Psoas muscle (tissue), 8 donors: ENCODE data around the gene PSMD2. TPM values are rescaled to one million over a fixed set of nuclear protein-coding genes. Genes with fewer than 3 reads are reported as not detected.
A peak's percentile ranks its signal among the peaks of the same experiment; 100 is the strongest.

ENCODE experiments used
- ATAC-seq, 4 donors: fragments of 200-7000 bp; cut with Tn5 transposase; one replicate each; pipeline ENCODE4 v1.9.1; 2020; ENCODE audit warnings: moderate library complexity in 3 of 4, mild to moderate bottlenecking in 2 of 4
- DNase-seq, 2 donors: peaks; one replicate each; pipeline ENCODE4 v3.0.0-alpha.2; 2020
- H3K27ac ChIP-seq: fragments of 200-600 bp; one replicate; pipeline ENCODE4 v1.8.0; 2022
- H3K27me3 ChIP-seq, 3 donors: fragments of 200-600 bp in 1 of 3; one replicate each; pipeline versions ENCODE4 v1.6.1 to v1.8.0; 2013 to 2022; ENCODE audit warnings: low read length in 2 of 3, mild to moderate bottlenecking in 2 of 3, moderate library complexity in 1 of 3; ENCODE audit not compliant: insufficient read depth in 3 of 3
- H3K36me3 ChIP-seq, 2 donors: fragments of 200-600 bp in 1 of 2; one replicate each; pipeline versions ENCODE4 v1.6.1 to v1.8.0; 2013 to 2022; ENCODE audit warnings: low read depth in 1 of 2, mild to moderate bottlenecking in 1 of 2, moderate library complexity in 1 of 2; ENCODE audit not compliant: insufficient read depth in 1 of 2
- H3K4me1 ChIP-seq: fragments of 200-600 bp; one replicate; pipeline ENCODE4 v1.8.0; 2022
- H3K4me3 ChIP-seq: fragments of 200-600 bp; one replicate; pipeline ENCODE4 v1.8.0; 2022; ENCODE audit warnings: mild to moderate bottlenecking
- H3K9me3 ChIP-seq: fragments of 200-600 bp; one replicate; pipeline ENCODE4 v1.8.0; 2022
- CTCF ChIP-seq: fragments of 200-600 bp; IDR thresholded peaks from one replicate; pipeline ENCODE4 v1.8.0; 2022; ENCODE audit warnings: antibody characterized with exemption
- WGBS, 3 donors: extraction: QIAGEN DNeasy Blood & Tissue Kit; methylation state at CpG; one replicate each; pipeline versions ENCODE4 v1.1.6 to v1.1.7; 2013; 5-methylcytosine and 5-hydroxymethylcytosine counted together
- intact Hi-C, 2 donors: fragments of 100-400 bp; cut with DNase I; formaldehyde crosslinking; loops; one replicate each; pipeline versions ENCODE4 v1.11.0 to v1.14.2; 2022
- long read RNA-seq, 2 donors: library from polyadenylated mRNA; unstranded; transcript quantifications; one replicate each; pipeline ENCODE4 v2.0.0, GENCODE V29; 2021
- polyA plus RNA-seq, 3 donors: library from polyadenylated mRNA; stranded (reverse); fragments of 200-250 nt; gene quantifications; one replicate each; pipeline ENCODE4 v1.2.3, GENCODE V29; 2013
- total RNA-seq, 4 donors: library from RNA; stranded (reverse); fragmentation: NEBNext Ultra II Directional in 2 of 4; extraction: Animal tissue kit (Norgen Biotek cat#: 25700) in 2 of 4; gene quantifications; one replicate each; pipeline versions ENCODE4 v1.2.1 to v1.2.4, GENCODE V29; 2021 to 2023
- donor health status: healthy with polysubstance abuse.
- donor health status: DM: no; HTN: no; CAD: no; lungs with moderate emphysema.
- donor health status: Bipolar disorder and iron deficiency.
- donor health status: healthy.
- donor health status: DM: yes; HTN: yes; CAD: no.
- donor health status: DM: no; HTN: no; CAD: no.
- donor health status: DM: no; HTN: no; CAD: no.
- donor health status: DM: yes; HTN: yes; CAD: no.

Gene PSMD2
- total RNA-seq (100 to 1,000 TPM; 338 to 440 (median 424) TPM), polyA plus RNA-seq (100 to 1,000 TPM; 344 to 898 (median 873) TPM)
- long read RNA-seq, donor 1, transcript PSMD2-201 (21 exons, 3,449 nt): major isoform, 479 of 609 reads
- long read RNA-seq, donor 1, partial matches to known transcripts: 102 of 609 reads
- long read RNA-seq, donor 1, other reads (novel, unspliced or antisense): 28 of 609 reads
- long read RNA-seq, donor 2, transcript PSMD2-201 (21 exons, 3,449 nt): major isoform, 883 of 1,203 reads
- long read RNA-seq, donor 2, partial matches to known transcripts: 228 of 1,203 reads
- long read RNA-seq, donor 2, other reads (novel, unspliced or antisense): 89 of 1,203 reads

- intact Hi-C loops: loop anchor here in 1 of 2 donors (5.0 kb wide), 1 partner anchor 162 kb away; the partner anchor contains the start of gene EIF2B5
- 0 to 1% (median 0%) methylated on average over 55 to 78 of the region's 78 CpGs for WGBS, 3 donors
- TF ChIP-seq CTCF: no peak
- Histone ChIP-seq H3K36me3 (peaks cover 21 to 42% of the 10 kb centered on the region in 2 donors), H3K4me3 (peak within 1 kb of the TSS; percentile 97), H3K27ac (peak within 1 kb of the TSS; percentile 84), H3K9me3 (no peaks in the 10 kb centered on the region), H3K27me3 (no peaks in the 10 kb centered on the region), H3K4me1 (peaks cover 25% of the 10 kb centered on the region)
- peak; percentile 98 to 99 for DNase-seq
- peak; percentile 98 to 99 (median 99) for ATAC-seq
These were observed at the start of gene PSMD2 for GRCh38 chr3:184298759-184299487. Gene PSMD2 (plus strand): TSS chr3:184299241. CDS start chr3:184299267, 26 bp downstream.

- H3K36me3 ChIP-seq: peaks cover 5 to 13% of the 10 kb centered on the region in 2 donors
- TF ChIP-seq CTCF: peak; percentile 55
- intact Hi-C loops: loop anchor here (2.0 to 10.0 kb wide), 5 partner anchors 63 to 355 kb away; partner anchors contain the start of genes ABCF3 (in 2 of the 2) and DVL3 (in 2 of the 2)
- ATAC-seq (peak; percentile 97 to 98 (median 97)), DNase-seq (peak; percentile 96 to 98)
- peak within 1 kb of the TSS; percentile 79 for H3K4me3 ChIP-seq
- 0% methylated on average over 52 to 54 of the region's 54 CpGs for WGBS, 3 donors
- no peaks in the 10 kb centered on the region for H3K9me3 ChIP-seq
- H3K27me3 ChIP-seq: no peaks in the 10 kb centered on the region
- peaks cover 15% of the 10 kb centered on the region for H3K4me1 ChIP-seq
- peak within 1 kb of the TSS; percentile 90 for H3K27ac ChIP-seq
These were observed 49.5 kb upstream of the PSMD2 start, which contains the start of gene EEF1AKMT4 for GRCh38 chr3:184249412-184250166. Gene EEF1AKMT4 (plus strand): TSS chr3:184249672. CDS start chr3:184249695, 23 bp downstream.

GRCh38 chr3:184250167-184250828 is 48.7 kb upstream of the PSMD2 start:
- WGBS, 3 donors: 13 to 14% (median 14%) methylated on average over 20 of the region's 20 CpGs
- peaks cover 0 to 6% of the 10 kb centered on the region in 2 donors for H3K36me3 ChIP-seq
- peak; percentile 87 to 91 for DNase-seq
- ATAC-seq: peak; percentile 80 to 85 (median 82)
- H3K4me3 ChIP-seq: peak overlapping the region; percentile 79
- H3K27me3 ChIP-seq: no peaks in the 10 kb centered on the region
- peak overlapping the region; percentile 90 for H3K27ac ChIP-seq
- intact Hi-C loops: loop anchor here (2.0 to 10.0 kb wide), 2 partner anchors 355 kb away; no protein-coding TSS in a partner anchor
- H3K4me1 ChIP-seq: peaks cover 15% of the 10 kb centered on the region
- peak; percentile 95 for TF ChIP-seq CTCF
- no peaks in the 10 kb centered on the region for H3K9me3 ChIP-seq
